A549 (cell line): Measurements from ENCODE around the gene TSHB.

Source experiments
- CTCF ChIP-seq: fragments of >200 bp; sonication (Bioruptor Twin); formaldehyde crosslinking; IDR thresholded peaks from 3 replicates; pipeline ENCODE4 v1.5.1; 2016
- ESRRA ChIP-seq: fragments of 150-350 bp; IDR thresholded peaks from 2 replicates; pipeline ENCODE4 v1.6.1; 2014; ENCODE audit warnings: mild to moderate bottlenecking, low read length, borderline replicate concordance
- JUN ChIP-seq, 2 experiments: fragments of >200 bp; sonication (Bioruptor Twin); formaldehyde crosslinking; IDR thresholded peaks; 2 replicates in 1 of 2; 3 replicates in 1 of 2; pipeline ENCODE4 v1.6.1; 2016 to 2017
- NFE2L2 ChIP-seq: fragments of 150-350 bp; conservative IDR thresholded peaks from 2 replicates; pipeline ENCODE4 v1.6.1; 2014; ENCODE audit warnings: low read length
- RFX5 ChIP-seq: fragments of 450-650 bp; IDR thresholded peaks from 2 replicates; pipeline ENCODE4 v1.7.1; 2014; ENCODE audit warnings: antibody characterized with exemption, mild to moderate bottlenecking, moderate library complexity
- TFCP2L1 ChIP-seq: fragments of 250-450 bp; sonication (Bioruptor Pico); IDR thresholded peaks from 2 replicates; pipeline ENCODE4 v1.5.0; 2021; ENCODE audit warnings: mild to moderate bottlenecking

- TF ChIP-seq RFX5 (no peak), ESRRA (no peak), CTCF (no peak), NFE2L2 (no peak), JUN (IDR thresholded peaks at IDR 0.05) (no peak), TFCP2L1 (CRISPR knock-in tag) (no peak)
Measured at GRCh38 chr1:115023593-115023992, 6.0 kb upstream of the TSHB start.
